ENCODE measurements around the gene DEDD2.

DNA sequence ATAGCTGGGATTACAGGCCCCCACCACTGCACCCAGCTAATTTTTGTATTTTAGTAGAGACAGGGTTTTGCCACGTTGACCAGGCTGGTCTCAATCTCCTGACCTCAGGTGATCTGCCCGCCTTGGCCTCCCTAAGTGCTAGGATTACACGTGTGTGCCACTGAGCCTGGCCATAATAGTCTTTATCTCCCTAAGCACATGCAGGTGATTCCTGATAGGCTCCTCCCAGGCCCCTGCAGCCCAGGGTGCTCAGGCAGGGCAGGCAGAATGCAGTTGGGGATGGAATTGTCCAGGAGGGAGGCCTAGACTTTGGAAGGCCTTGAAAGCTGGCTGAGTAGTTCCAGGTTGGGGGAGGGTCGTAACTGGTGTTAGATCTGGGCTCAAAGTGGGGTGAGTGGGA is 11.2 kb upstream of the DEDD2 start:
- TF ChIP-seq POLR2A (IDR thresholded peaks at IDR 0.05), result no peak
- TF ChIP-seq EP300 (IDR thresholded peaks at IDR 0.05), result no peak
